H1 (cell line): ENCODE results near the gene INF2. TPM values are rescaled to one million over a fixed set of nuclear protein-coding genes. Genes with fewer than 3 reads are reported as not detected.

ENCODE experiments used
- CTCF ChIA-PET: fragments of 300-600 bp; sonication (Branson Sonifier 250); formaldehyde crosslinking; loops from one replicate; lab custom pipeline; 2021; ENCODE audit not compliant: partially characterized antibody; lab: Charles Lee
- POLR2A ChIA-PET: fragments of 300-600 bp; sonication (Branson Sonifier 250); formaldehyde crosslinking; loops from one replicate; lab custom pipeline; 2021; ENCODE audit warnings: inconsistent platforms; ENCODE audit not compliant: partially characterized antibody; lab: Charles Lee
- DNase-seq, 2 experiments: peaks; one replicate each; pipeline versions ENCODE4 v3.0.0 to v3.0.0-alpha.2; 2010 to 2022; ENCODE audit warnings: low spot score in 2 of 2, low read depth in 1 of 2, mixed read lengths in 1 of 2
- FAIRE-seq: peaks from 2 replicates; lab custom pipeline; 2011; peaks lifted over from hg19 to GRCh38; lab: Jason Lieb, UNC
- H2AFZ ChIP-seq: 2 replicates; pipeline ENCODE4 v1.8.1; 2012; ENCODE audit warnings: low read length, inconsistent platforms
- H2AK5ac ChIP-seq: 2 replicates; pipeline ENCODE4 v1.6.1; 2013; ENCODE audit warnings: low read depth, low read length
- H2BK120ac ChIP-seq: replicated peaks from 2 replicates; pipeline ENCODE3; 2013; ENCODE audit warnings: low read depth, low read length, inconsistent platforms
- H2BK12ac ChIP-seq: 2 replicates; pipeline ENCODE4 v1.6.1; 2013; ENCODE audit warnings: low read depth, low read length
- H2BK15ac ChIP-seq: 2 replicates; pipeline ENCODE4 v1.6.1; 2013; ENCODE audit warnings: low read length
- H2BK20ac ChIP-seq: 2 replicates; pipeline ENCODE4 v1.6.1; 2013; ENCODE audit warnings: low read length
- H2BK5ac ChIP-seq: 2 replicates; pipeline ENCODE4 v1.6.1; 2013; ENCODE audit warnings: low read depth, low read length
- H3K14ac ChIP-seq: 2 replicates; pipeline ENCODE4 v1.6.1; 2013; ENCODE audit warnings: inconsistent platforms; ENCODE audit not compliant: insufficient read length
- H3K18ac ChIP-seq: 2 replicates; pipeline ENCODE4 v1.6.1; 2013; ENCODE audit warnings: low read length; ENCODE audit errors: extremely low read depth
- H3K23ac ChIP-seq: 2 replicates; pipeline ENCODE4 v1.6.1; 2013; ENCODE audit warnings: inconsistent platforms; ENCODE audit not compliant: insufficient read length
- H3K23me2 ChIP-seq: 2 replicates; pipeline ENCODE4 v1.6.1; 2013; ENCODE audit warnings: low read depth, low read length
- H3K27ac ChIP-seq: 2 replicates; pipeline ENCODE4 v1.6.1; 2011; ENCODE audit warnings: low read depth, low read length, inconsistent platforms
- H3K27me3 ChIP-seq, 4 experiments: replicated peaks in 1 of 4; 1 replicate in 1 of 4; 2 replicates in 3 of 4; pipeline versions ENCODE4 v1.6.1 to v1.8.1; 2011 to 2013; ENCODE audit warnings: low read length in 3 of 4, mild to moderate bottlenecking in 3 of 4, inconsistent platforms in 2 of 4, mixed read lengths in 2 of 4, moderate library complexity in 1 of 4; ENCODE audit not compliant: control insufficient read depth in 3 of 4, insufficient read depth in 3 of 4; ENCODE audit errors: extremely low read depth in 1 of 4
- H3K36me3 ChIP-seq, 4 experiments: 2 replicates each; pipeline versions ENCODE4 v1.6.1 to v1.8.1; 2011 to 2013; ENCODE audit warnings: mild to moderate bottlenecking in 4 of 4, low read length in 3 of 4, moderate library complexity in 2 of 4, control low read depth in 1 of 4, inconsistent platforms in 1 of 4; ENCODE audit not compliant: insufficient read depth in 4 of 4, control insufficient read depth in 2 of 4
- H3K4ac ChIP-seq: replicated peaks from 2 replicates; pipeline ENCODE3; 2013; ENCODE audit warnings: low read length, low read depth, mixed read lengths, inconsistent platforms; ENCODE audit not compliant: insufficient read length
- H3K4me1 ChIP-seq, 4 experiments: replicated peaks in 1 of 4; 1 replicate in 1 of 4; 2 replicates in 3 of 4; pipeline versions ENCODE4 v1.6.1 to v1.8.1; 2011 to 2013; ENCODE audit warnings: low read length in 3 of 4, inconsistent platforms in 2 of 4, mixed read lengths in 1 of 4; ENCODE audit not compliant: insufficient read depth in 4 of 4, control insufficient read depth in 3 of 4
- H3K4me2 ChIP-seq, 2 experiments: 2 replicates each; pipeline versions ENCODE4 v1.6.1 to v1.8.1; 2011 to 2013; ENCODE audit warnings: low read depth in 2 of 2, low read length in 2 of 2, control low read depth in 1 of 2, inconsistent platforms in 1 of 2, mild to moderate bottlenecking in 1 of 2; ENCODE audit not compliant: insufficient read depth in 1 of 2
- H3K4me3 ChIP-seq, 4 experiments: fragments of 200-600, 300-600 bp in 1 of 4; sonication (generic), shearing (Covaris generic), sonication (Bioruptor Twin) in 1 of 4; 2 replicates each; pipeline versions ENCODE4 v1.5.1 to v1.8.1; 2011 to 2016; ENCODE audit warnings: low read length in 4 of 4, low read depth in 3 of 4, control low read depth in 2 of 4, inconsistent platforms in 2 of 4, mild to moderate bottlenecking in 2 of 4, mixed read lengths in 1 of 4, moderate library complexity in 1 of 4; ENCODE audit not compliant: insufficient read depth in 2 of 4; ENCODE audit errors: extremely low read depth in 1 of 4
- H3K56ac ChIP-seq: replicated peaks from 2 replicates; pipeline ENCODE3; 2013; ENCODE audit warnings: low read depth, mild to moderate bottlenecking, mixed read lengths, low read length, inconsistent platforms; ENCODE audit not compliant: insufficient read length
- H3K79me1 ChIP-seq: 2 replicates; pipeline ENCODE4 v1.6.1; 2013; ENCODE audit warnings: low read depth, low read length, control low read depth
- H3K79me2 ChIP-seq, 2 experiments: 2 replicates each; pipeline versions ENCODE4 v1.6.1 to v1.8.1; 2012 to 2013; ENCODE audit warnings: low read length in 2 of 2, mild to moderate bottlenecking in 2 of 2, inconsistent platforms in 1 of 2; ENCODE audit not compliant: insufficient read depth in 2 of 2, control insufficient read depth in 1 of 2
- H3K9ac ChIP-seq, 4 experiments: replicated peaks in 1 of 4; 1 replicate in 1 of 4; 2 replicates in 3 of 4; pipeline versions ENCODE4 v1.6.1 to v1.8.1; 2011 to 2013; ENCODE audit warnings: low read depth in 3 of 4, low read length in 3 of 4, control low read depth in 2 of 4, mild to moderate bottlenecking in 2 of 4, moderate library complexity in 2 of 4, inconsistent platforms in 1 of 4; ENCODE audit errors: extremely low read depth in 1 of 4
- H3K9me3 ChIP-seq, 2 experiments: 2 replicates each; pipeline versions ENCODE4 v1.6.1 to v1.8.1; 2012 to 2013; ENCODE audit warnings: mild to moderate bottlenecking in 2 of 2, moderate library complexity in 2 of 2, control low read depth in 1 of 2, inconsistent platforms in 1 of 2, low read depth in 1 of 2, low read length in 1 of 2, mixed read lengths in 1 of 2; ENCODE audit not compliant: insufficient read depth in 2 of 2
- H4K20me1 ChIP-seq, 2 experiments: replicated peaks in 1 of 2; 2 replicates each; pipeline versions ENCODE3 to v1.8.1; 2011 to 2013; ENCODE audit warnings: inconsistent platforms in 2 of 2, low read length in 2 of 2, mild to moderate bottlenecking in 1 of 2; ENCODE audit not compliant: insufficient read depth in 2 of 2, control insufficient read depth in 1 of 2
- H4K5ac ChIP-seq: 2 replicates; pipeline ENCODE4 v1.6.1; 2013; ENCODE audit warnings: low read length, low read depth, mixed read lengths, inconsistent platforms; ENCODE audit not compliant: insufficient read length
- H4K8ac ChIP-seq: 2 replicates; pipeline ENCODE4 v1.8.0; 2013; ENCODE audit warnings: mild to moderate bottlenecking, moderate library complexity, low read length, inconsistent platforms; ENCODE audit not compliant: insufficient read depth; ENCODE audit errors: extremely low read depth
- H4K91ac ChIP-seq: replicated peaks from 2 replicates; pipeline ENCODE3; 2013; ENCODE audit warnings: low read length, mixed read lengths, inconsistent platforms; ENCODE audit not compliant: insufficient read length
- BACH1 ChIP-seq: IDR thresholded peaks from 2 replicates; pipeline ENCODE4 v1.6.1; 2012; ENCODE audit warnings: low read length, improper control_type of control experiment
- CTCF ChIP-seq, 3 experiments: IDR thresholded peaks; 1 replicate in 2 of 3; 2 replicates in 1 of 3; pipeline versions ENCODE4 v1.5.1 to v1.6.1; 2011; ENCODE audit warnings: low read length in 3 of 3, mild to moderate bottlenecking in 3 of 3, inconsistent platforms in 2 of 3, low read depth in 1 of 3, moderate library complexity in 1 of 3; ENCODE audit not compliant: insufficient read depth in 1 of 3; ENCODE audit errors: control extremely low read depth in 1 of 3
- EP300 ChIP-seq, 2 experiments: IDR thresholded peaks; 1 replicate in 1 of 2; 2 replicates in 1 of 2; pipeline ENCODE4 v1.6.1; 2011 to 2012; ENCODE audit warnings: low read depth in 2 of 2, low read length in 2 of 2, mild to moderate bottlenecking in 2 of 2, borderline replicate concordance in 1 of 2, inconsistent platforms in 1 of 2, moderate library complexity in 1 of 2
- GABPA ChIP-seq: IDR thresholded peaks from 2 replicates; pipeline ENCODE4 v1.6.1; 2011; ENCODE audit warnings: mild to moderate bottlenecking, low read length, moderate library complexity, borderline replicate concordance; ENCODE audit not compliant: insufficient read depth
- HDAC2 ChIP-seq, 2 experiments: fragments of 300-600 bp in 1 of 2; sonication (generic) in 1 of 2; IDR thresholded peaks; 2 replicates each; pipeline ENCODE4 v1.6.1; 2011 to 2012; ENCODE audit warnings: low read depth in 2 of 2, low read length in 2 of 2, mild to moderate bottlenecking in 2 of 2, moderate library complexity in 2 of 2, borderline replicate concordance in 1 of 2, inconsistent platforms in 1 of 2
- POU5F1 ChIP-seq: IDR thresholded peaks from 2 replicates; pipeline ENCODE4 v1.6.1; 2011; ENCODE audit warnings: low read depth, mild to moderate bottlenecking, low read length, moderate library complexity
- YY1 ChIP-seq: IDR thresholded peaks from 2 replicates; pipeline ENCODE4 v1.6.1; 2011; ENCODE audit warnings: low read depth, mild to moderate bottlenecking, low read length
- ZNF274 ChIP-seq: IDR thresholded peaks from 2 replicates; pipeline ENCODE4 v1.7.0; 2012; ENCODE audit warnings: low read length, borderline replicate concordance; ENCODE audit errors: extremely low read depth
- WGBS, 2 experiments: shearing (Covaris generic) in 1 of 2; methylation state at CpG; one replicate each; pipeline versions ENCODE4 v1.1.6 to v1.1.7; 2013 to 2015; ENCODE audit warnings: low lambda C conversion rate in 2 of 2, mixed read lengths in 2 of 2, inconsistent platforms in 1 of 2, low coverage in 1 of 2, missing lambda C conversion rate in 1 of 2; ENCODE audit not compliant: insufficient replicate concordance in 2 of 2, insufficient coverage in 1 of 2, insufficient read length in 1 of 2; ENCODE audit errors: extremely low coverage in 1 of 2, missing lambda C conversion rate in 1 of 2; 5-methylcytosine and 5-hydroxymethylcytosine counted together
- polyA plus RNA-seq, 7 experiments: library from polyadenylated mRNA; depleted of rRNA in 3 of 7; stranded (reverse) in 5 of 7; unstranded in 2 of 7; fragments of >200 nt in 5 of 7; fragments of 200-250 nt in 2 of 7; gene quantifications; 1 replicate in 5 of 7; 2 replicates in 1 of 7; 4 replicates in 1 of 7; pipeline versions ENCODE4 v1.2.1 to v1.2.3, GENCODE V29; 2011 to 2013; ENCODE audit warnings: missing spikeins in 2 of 7, mixed read lengths in 2 of 7
- total RNA-seq: library from RNA; stranded (reverse); fragmentation: NEBNext Ultra II Directional; extraction: Animal tissue kit (Norgen Biotek cat#: 25700); gene quantifications from 2 replicates; pipeline ENCODE4 v1.2.1, GENCODE V29; 2021

The INF2 gene
- total and polyA plus RNA-seq, 2 of the 8 experiments (the other 6 are each of a cell fraction or from before 2014, with no cell fraction given), result 29.1 to 59.5 TPM

- no peak overlapping the region for H2AFZ ChIP-seq
- H2AK5ac ChIP-seq, result 0 out of 2 replicates have a peak overlapping the region, but pooled peaks have one; percentile 2
- H4K20me1 ChIP-seq, result no peaks in the 10 kb centered on the region
- no peak overlapping the region; a peak in 1 of 7 replicates for H3K9ac ChIP-seq
- 10% methylated on average over 12 of the region's 12 CpGs; no CpG with 5 or more reads in 1 of the 2 experiments for WGBS, 2 experiments
- 0 out of 2 replicates have a peak overlapping the region, but pooled peaks have one; percentile 20 for H4K8ac ChIP-seq
- H3K18ac ChIP-seq, result peak overlapping the region; percentile 91
- H4K5ac ChIP-seq, result peak overlapping the region; percentile 73
- peak overlapping the region; percentile 61 for H3K4ac ChIP-seq
- H2BK12ac ChIP-seq, result peak overlapping the region; percentile 68
- peak overlapping the region; percentile 96 for H4K91ac ChIP-seq
- H3K36me3 ChIP-seq, result no peaks in the 10 kb centered on the region
- H3K9me3 ChIP-seq, result no peaks in the 10 kb centered on the region
- H2BK5ac ChIP-seq, result peak overlapping the region; percentile 80
- ChIA-PET POLR2A (interaction anchor here (0.6 to 9.8 kb wide), 10 partner anchors 8 to 181 kb away, joined by 3 to 94 read pairs (median 4); partner anchors contain the start of gene INF2), CTCF (interaction anchor here (0.9 to 7.2 kb wide), 12 partner anchors 15 to 257 kb away, joined by 3 to 70 read pairs (median 4); no protein-coding TSS in a partner anchor)
- H3K14ac ChIP-seq, result no peak overlapping the region
- DNase-seq, result peak; percentile 81 to 85
- H3K4me3 ChIP-seq, result peak overlapping the region; percentile 6 to 51 (median 20); a peak in 5 of 8 replicates
- peak overlapping the region; percentile 50 for H2BK120ac ChIP-seq
- H3K23me2 ChIP-seq, result peaks cover 19% of the 10 kb centered on the region; the same call in 1 of the 2 replicates
- H3K79me1 ChIP-seq, result no peaks in the 10 kb centered on the region
- H3K56ac ChIP-seq, result peak overlapping the region; percentile 48
- H3K27me3 ChIP-seq, result no peaks in the 10 kb centered on the region; a peak in 1 of 7 replicates
- no peak overlapping the region for H3K27ac ChIP-seq
- H2BK15ac ChIP-seq, result no peak overlapping the region
- H3K4me2 ChIP-seq, result peak overlapping the region; percentile 62 to 64
- TF ChIP-seq YY1, result 0 out of 2 replicates have a peak, but pooled peaks have one; percentile 34
- TF ChIP-seq EP300 (IDR thresholded peaks at IDR 0.05; ENCODE audit: borderline replicate concordance in 1 of 2, low read depth in 2 of 2, low read length in 2 of 2), result peak in 1 of 2 experiments; percentile 67; a peak in 1 of 3 replicates
- peak in 2 of 3 experiments; percentile 15 to 31; a peak in 2 of 4 replicates for TF ChIP-seq CTCF (IDR thresholded peaks at IDR 0.05; ENCODE audit: control extremely low read depth in 1 of 3, insufficient read depth in 1 of 3, low read depth in 1 of 3, low read length in 3 of 3)
- peak; percentile 73 for TF ChIP-seq BACH1
- no peak for TF ChIP-seq POU5F1
- peak; percentile 50 to 71; a peak in 2 of 4 replicates for TF ChIP-seq HDAC2 (IDR thresholded peaks at IDR 0.05; ENCODE audit: borderline replicate concordance in 1 of 2, low read depth in 2 of 2, low read length in 2 of 2)
- peak; percentile 53; the same call in 1 of the 2 replicates for TF ChIP-seq GABPA
- no peak for TF ChIP-seq ZNF274
- TF ChIP-seq, all 59 proteins: peak for 6
- Histone ChIP-seq H3K4me1 (peaks cover 11 to 59% (median 43%) of the 10 kb centered on the region in 4 experiments), H3K23ac (no peak overlapping the region), H2BK20ac (peak overlapping the region; percentile 75), H3K79me2 (no peaks in the 10 kb centered on the region)
- FAIRE-seq, result no peak
These were observed 7.3 kb upstream of the INF2 start for GRCh38 chr14:104682107-104682593.
